GM12878 (cell line): ENCODE measurements around the gene IRF7. TPM values are rescaled to one million over a fixed set of nuclear protein-coding genes. Genes with fewer than 3 reads are reported as not detected.
A peak's percentile ranks its signal among the peaks of the same experiment; 100 is the strongest.

Source experiments
- ATAC-seq: fragments of 200-7000 bp; cut with Tn5 transposase; 3 replicates; pipeline ENCODE4 v1.9.1; 2020; ENCODE audit warnings: mild to moderate bottlenecking, moderate library complexity
- BruUV-seq: library from RNA; stranded (reverse); fragments of 400-500 nt; replicated peaks from 2 replicates; lab custom pipeline; 2021; lab: Mats Ljungman, UMichigan
- CTCF ChIA-PET: fragments of 300-600 bp; sonication (Branson Sonifier 250); formaldehyde crosslinking; extraction: SDS; loops from one replicate; lab custom pipeline; 2021; ENCODE audit warnings: inconsistent platforms; lab: Yijun Ruan, JAX
- POLR2A ChIA-PET: fragments of 350-600 bp; formaldehyde crosslinking; extraction: SDS; loops from one replicate; lab custom pipeline; 2021; ENCODE audit warnings: inconsistent platforms; lab: Charles Lee
- RAD21 ChIA-PET: fragments of 300-600 bp; sonication (Branson Sonifier 250); formaldehyde crosslinking; loops from one replicate; lab custom pipeline; 2023; ENCODE audit warnings: antibody characterized with exemption; ENCODE audit not compliant: unreplicated experiment; lab: Charles Lee
- SMC1A ChIA-PET: fragments of 300-600 bp; sonication (Branson Sonifier 250); formaldehyde crosslinking; loops from one replicate; lab custom pipeline; 2023; ENCODE audit not compliant: unreplicated experiment, uncharacterized antibody; lab: Charles Lee
- DNase-seq: peaks from one replicate; pipeline ENCODE4 v3.0.0-alpha.2; 2011; ENCODE audit warnings: low read depth, low spot score
- FAIRE-seq: peaks from 3 replicates; lab custom pipeline; 2011; peaks lifted over from hg19 to GRCh38; lab: Jason Lieb, UNC
- H2AFZ ChIP-seq: 2 replicates; pipeline ENCODE4 v1.6.0; 2011; ENCODE audit warnings: low read depth, low read length, control low read depth; ENCODE audit not compliant: control insufficient read depth
- H3K27ac ChIP-seq: 2 replicates; pipeline ENCODE4 v1.5.1; 2011; ENCODE audit warnings: control low read depth; ENCODE audit not compliant: control insufficient read depth, insufficient read depth
- H3K27me3 ChIP-seq, 2 experiments: replicated peaks in 1 of 2; 2 replicates each; pipeline versions ENCODE4 v1.6.0 to v1.6.1; 2011; ENCODE audit warnings: low read length in 1 of 2; ENCODE audit not compliant: control insufficient read depth in 2 of 2, insufficient read depth in 2 of 2
- H3K36me3 ChIP-seq, 2 experiments: 2 replicates each; pipeline ENCODE4 v1.5.1; 2011; ENCODE audit warnings: low read length in 1 of 2; ENCODE audit not compliant: control insufficient read depth in 2 of 2, insufficient read depth in 2 of 2
- H3K4me1 ChIP-seq: 2 replicates; pipeline ENCODE4 v1.6.1; 2011; ENCODE audit warnings: mild to moderate bottlenecking, low read length, moderate library complexity, mixed read lengths; ENCODE audit not compliant: control insufficient read depth, insufficient read depth
- H3K4me2 ChIP-seq: 2 replicates; pipeline ENCODE4 v1.6.0; 2011; ENCODE audit warnings: control low read depth; ENCODE audit not compliant: control insufficient read depth, insufficient read depth
- H3K4me3 ChIP-seq: fragments of 200-600 bp; sonication (generic); 2 replicates; pipeline ENCODE4 v1.5.1; 2016
- H3K79me2 ChIP-seq: 2 replicates; pipeline ENCODE4 v1.6.0; 2011; ENCODE audit warnings: low read length; ENCODE audit not compliant: control insufficient read depth, insufficient read depth
- H3K9ac ChIP-seq: 2 replicates; pipeline ENCODE4 v1.8.0; 2011; ENCODE audit warnings: low read length, control low read depth, mixed read lengths; ENCODE audit not compliant: control insufficient read depth, insufficient read depth
- H3K9me3 ChIP-seq: replicated peaks from 3 replicates; pipeline ENCODE4 v1.5.1; 2011; ENCODE audit warnings: mild to moderate bottlenecking, low read length; ENCODE audit not compliant: control insufficient read depth, insufficient read depth
- H4K20me1 ChIP-seq: 2 replicates; pipeline ENCODE4 v1.6.0; 2011; ENCODE audit not compliant: control insufficient read depth, insufficient read depth
- POLR2A ChIP-seq: IDR thresholded peaks from 2 replicates; pipeline ENCODE4 v1.6.1; 2011; ENCODE audit warnings: low read depth, mild to moderate bottlenecking, low read length
- RAD21 ChIP-seq: IDR thresholded peaks from 2 replicates; pipeline ENCODE4 v1.6.1; 2011; ENCODE audit warnings: mild to moderate bottlenecking, low read depth, low read length, moderate library complexity; ENCODE audit not compliant: insufficient read depth
- SREBF1 ChIP-seq: IDR thresholded peaks from 2 replicates; pipeline ENCODE4 v1.6.1; 2012; ENCODE audit warnings: mild to moderate bottlenecking, low read length
- TARDBP ChIP-seq: IDR thresholded peaks from 2 replicates; pipeline ENCODE4 v1.6.1; 2016; ENCODE audit warnings: borderline replicate concordance
- TCF3 ChIP-seq: IDR thresholded peaks from 2 replicates; pipeline ENCODE4 v1.6.1; 2012; ENCODE audit warnings: low read depth, mild to moderate bottlenecking, low read length, borderline replicate concordance; ENCODE audit not compliant: insufficient read depth
- WGBS: methylation state at CpG from one replicate; pipeline ENCODE4 v1.1.6; 2016; ENCODE audit warnings: low lambda C conversion rate; ENCODE audit not compliant: insufficient replicate concordance, insufficient coverage; ENCODE audit errors: missing lambda C conversion rate; 5-methylcytosine and 5-hydroxymethylcytosine counted together
- in situ Hi-C: fragments of 300-500 bp; cut with MboI; formaldehyde crosslinking; loops from 9 replicates; pipeline ENCODE4 v1.14.3; 2018; ENCODE audit warnings: mixed read lengths
- intact Hi-C: fragments of 100-400 bp; cut with micrococcal nuclease; formaldehyde crosslinking; loops from one replicate; pipeline ENCODE4 v1.14.2; 2022; ENCODE audit not compliant: unreplicated experiment
- polyA plus RNA-seq, 11 experiments: library from polyadenylated mRNA; depleted of rRNA in 4 of 11; unstranded in 6 of 11; stranded (reverse) in 5 of 11; fragments of >200 nt; fragmentation: Nextera tagmentation in 4 of 11; fragmentation: Illumina TruSeq in 1 of 11; extraction: Ambion mirVana in 4 of 11; extraction: Trizol in 1 of 11; gene quantifications; 1 replicate in 1 of 11; 2 replicates in 10 of 11; pipeline versions ENCODE4 v1.2.1 to v1.2.3, GENCODE V29; 2011 to 2016; ENCODE audit warnings: inconsistent platforms in 2 of 11, missing spikeins in 2 of 11, low read depth in 1 of 11
- total RNA-seq, 4 experiments: library from RNA; depleted of rRNA in 3 of 4; stranded (reverse); fragments of >200 nt in 3 of 4; fragmentation: Illumina TruSeq in 1 of 4; extraction: Trizol in 1 of 4; gene quantifications; 2 replicates each; pipeline versions ENCODE4 v1.2.1 to v1.2.3, GENCODE V29; 2013 to 2021
- TF ChIP-seq, protein P1 (sequence below): IDR thresholded peaks from 2 replicates; pipeline ENCODE4 v1.6.1; 2012; ENCODE audit warnings: improper control_type of control experiment, low read depth, low read length; ENCODE audit not compliant: insufficient replicate concordance

Gene IRF7
- total and polyA plus RNA-seq, 10 of the 15 experiments (the other 5 are each of a cell fraction or from before 2014, with no cell fraction given): 4.4 to 141 (median 67.6) TPM

DNA sequence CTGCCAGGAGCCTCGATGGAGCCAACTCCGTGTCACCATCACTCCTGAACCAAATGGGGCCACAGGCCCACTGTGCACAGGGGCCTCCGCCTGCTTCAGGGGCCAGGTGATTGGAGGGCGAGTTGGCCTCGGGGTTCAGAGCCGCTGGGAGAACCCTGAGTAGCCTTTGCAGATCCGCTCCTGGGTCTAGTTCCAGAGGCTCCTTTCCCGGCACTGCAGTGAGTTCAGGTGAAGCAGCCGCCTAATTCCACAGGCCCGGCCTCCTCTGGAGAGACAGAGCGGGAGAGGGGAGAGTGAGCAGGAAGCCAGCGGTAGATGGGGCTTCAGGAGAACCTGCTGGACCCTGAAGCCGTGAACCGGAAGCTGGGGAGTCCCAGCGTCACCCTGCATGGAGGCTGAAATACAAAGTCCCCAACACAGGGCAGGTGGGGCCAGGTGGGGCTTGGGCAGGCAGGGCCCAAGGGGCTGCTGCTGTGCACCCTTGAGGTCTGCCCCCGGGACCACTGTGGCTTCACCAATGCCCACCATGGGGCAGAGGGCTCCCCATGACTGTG lies 43.9 kb upstream of the IRF7 start:
- H3K27ac ChIP-seq: peak overlapping the region; percentile 52
- intact Hi-C loops: no loop called here
- H4K20me1 ChIP-seq: no peaks in the 10 kb centered on the region
- no peak overlapping the region for H3K4me3 ChIP-seq
- FAIRE-seq (no peak), ATAC-seq (no peak), DNase-seq (no peak)
- peaks cover 9 to 15% of the 10 kb centered on the region in 2 experiments; a peak in 3 of 4 replicates for H3K36me3 ChIP-seq
- CTCF ChIA-PET: interaction anchor here (0.5 to 9.5 kb wide), 3 partner anchors 15 to 297 kb away, joined by 3 to 91 read pairs (median 3); no protein-coding TSS in a partner anchor
- RAD21 ChIA-PET: interaction anchor here (2.9 kb wide), 1 partner anchor 66 kb away, joined by 15 read pairs; no protein-coding TSS in a partner anchor
- POLR2A ChIA-PET: no interaction called here
- H3K79me2 ChIP-seq: no peaks in the 10 kb centered on the region
- no TSS peak for BruUV-seq
- peaks cover 13% of the 10 kb centered on the region for H3K4me1 ChIP-seq
- H3K27me3 ChIP-seq: no peaks in the 10 kb centered on the region
- H3K9me3 ChIP-seq: no peaks in the 10 kb centered on the region
- TF ChIP-seq RAD21: no peak
- TF ChIP-seq POLR2A: 0 out of 2 replicates have a peak, but pooled peaks have one; percentile 28
- no peak for TF ChIP-seq SREBF1
- TF ChIP-seq TCF3: no peak
- TF ChIP-seq, protein P1, sequence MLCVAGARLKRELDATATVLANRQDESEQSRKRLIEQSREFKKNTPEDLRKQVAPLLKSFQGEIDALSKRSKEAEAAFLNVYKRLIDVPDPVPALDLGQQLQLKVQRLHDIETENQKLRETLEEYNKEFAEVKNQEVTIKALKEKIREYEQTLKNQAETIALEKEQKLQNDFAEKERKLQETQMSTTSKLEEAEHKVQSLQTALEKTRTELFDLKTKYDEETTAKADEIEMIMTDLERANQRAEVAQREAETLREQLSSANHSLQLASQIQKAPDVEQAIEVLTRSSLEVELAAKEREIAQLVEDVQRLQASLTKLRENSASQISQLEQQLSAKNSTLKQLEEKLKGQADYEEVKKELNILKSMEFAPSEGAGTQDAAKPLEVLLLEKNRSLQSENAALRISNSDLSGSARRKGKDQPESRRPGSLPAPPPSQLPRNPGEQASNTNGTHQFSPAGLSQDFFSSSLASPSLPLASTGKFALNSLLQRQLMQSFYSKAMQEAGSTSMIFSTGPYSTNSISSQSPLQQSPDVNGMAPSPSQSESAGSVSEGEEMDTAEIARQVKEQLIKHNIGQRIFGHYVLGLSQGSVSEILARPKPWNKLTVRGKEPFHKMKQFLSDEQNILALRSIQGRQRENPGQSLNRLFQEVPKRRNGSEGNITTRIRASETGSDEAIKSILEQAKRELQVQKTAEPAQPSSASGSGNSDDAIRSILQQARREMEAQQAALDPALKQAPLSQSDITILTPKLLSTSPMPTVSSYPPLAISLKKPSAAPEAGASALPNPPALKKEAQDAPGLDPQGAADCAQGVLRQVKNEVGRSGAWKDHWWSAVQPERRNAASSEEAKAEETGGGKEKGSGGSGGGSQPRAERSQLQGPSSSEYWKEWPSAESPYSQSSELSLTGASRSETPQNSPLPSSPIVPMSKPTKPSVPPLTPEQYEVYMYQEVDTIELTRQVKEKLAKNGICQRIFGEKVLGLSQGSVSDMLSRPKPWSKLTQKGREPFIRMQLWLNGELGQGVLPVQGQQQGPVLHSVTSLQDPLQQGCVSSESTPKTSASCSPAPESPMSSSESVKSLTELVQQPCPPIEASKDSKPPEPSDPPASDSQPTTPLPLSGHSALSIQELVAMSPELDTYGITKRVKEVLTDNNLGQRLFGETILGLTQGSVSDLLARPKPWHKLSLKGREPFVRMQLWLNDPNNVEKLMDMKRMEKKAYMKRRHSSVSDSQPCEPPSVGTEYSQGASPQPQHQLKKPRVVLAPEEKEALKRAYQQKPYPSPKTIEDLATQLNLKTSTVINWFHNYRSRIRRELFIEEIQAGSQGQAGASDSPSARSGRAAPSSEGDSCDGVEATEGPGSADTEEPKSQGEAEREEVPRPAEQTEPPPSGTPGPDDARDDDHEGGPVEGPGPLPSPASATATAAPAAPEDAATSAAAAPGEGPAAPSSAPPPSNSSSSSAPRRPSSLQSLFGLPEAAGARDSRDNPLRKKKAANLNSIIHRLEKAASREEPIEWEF: no peak
- TF ChIP-seq TARDBP: no peak
- TF ChIP-seq, all 136 proteins: peak for 1
- in situ Hi-C loops: loop anchor here (10.0 kb wide), 1 partner anchor 65 kb away; no protein-coding TSS in a partner anchor
- no peak overlapping the region; the same call in 1 of the 2 replicates for H3K4me2 ChIP-seq
- 53% methylated on average over 16 of the region's 16 CpGs for WGBS
- 0 out of 2 replicates have a peak overlapping the region, but pooled peaks have one; percentile 13 for H3K9ac ChIP-seq
- SMC1A ChIA-PET: interaction anchor here (1.0 to 1.6 kb wide), 2 partner anchors 30 to 62 kb away, joined by 3 read pairs; no protein-coding TSS in a partner anchor
- H2AFZ ChIP-seq: peak overlapping the region; percentile 39; the same call in 1 of the 2 replicates
